ENCODE results near the gene ITGB2.

ITGB2 gene

DNA sequence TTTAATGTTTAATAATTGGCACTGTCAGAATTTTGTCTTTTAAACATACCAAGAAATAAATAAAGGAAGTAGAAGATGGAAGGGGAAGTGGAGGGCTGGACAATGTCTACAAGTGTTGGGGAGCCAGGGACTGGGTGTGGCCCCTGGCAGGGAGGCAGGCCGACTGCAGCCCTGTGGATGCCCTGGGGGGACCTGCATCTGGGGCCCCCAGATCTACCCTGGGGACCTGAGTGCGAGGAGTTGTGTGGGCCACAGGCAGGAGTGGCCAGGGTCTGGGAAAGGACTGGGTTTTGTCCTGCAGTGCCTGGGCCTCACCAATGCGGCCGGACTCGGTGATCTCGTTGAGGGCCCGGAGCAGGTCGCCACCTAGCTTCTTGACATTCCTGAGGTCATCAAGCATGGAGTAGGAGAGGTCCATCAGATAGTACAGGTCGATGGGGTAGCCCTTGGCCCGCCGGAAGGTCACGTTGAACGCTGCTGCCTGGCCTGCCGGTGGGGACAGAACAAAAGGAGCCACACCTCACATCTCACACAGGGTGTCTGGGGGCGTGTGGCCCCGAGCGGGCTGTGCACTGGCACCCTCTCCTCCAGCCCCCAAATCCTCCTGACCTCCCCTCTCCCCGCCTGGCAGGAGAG, 17.5 kb downstream of the ITGB2 start:
- in situ Hi-C loops (cut with MboI; ENCODE audit: low pct_unique_long_range_greater_than_20kb, low sequenced_read_pairs): no loop called here
- DNase-seq: no peak

DNA sequence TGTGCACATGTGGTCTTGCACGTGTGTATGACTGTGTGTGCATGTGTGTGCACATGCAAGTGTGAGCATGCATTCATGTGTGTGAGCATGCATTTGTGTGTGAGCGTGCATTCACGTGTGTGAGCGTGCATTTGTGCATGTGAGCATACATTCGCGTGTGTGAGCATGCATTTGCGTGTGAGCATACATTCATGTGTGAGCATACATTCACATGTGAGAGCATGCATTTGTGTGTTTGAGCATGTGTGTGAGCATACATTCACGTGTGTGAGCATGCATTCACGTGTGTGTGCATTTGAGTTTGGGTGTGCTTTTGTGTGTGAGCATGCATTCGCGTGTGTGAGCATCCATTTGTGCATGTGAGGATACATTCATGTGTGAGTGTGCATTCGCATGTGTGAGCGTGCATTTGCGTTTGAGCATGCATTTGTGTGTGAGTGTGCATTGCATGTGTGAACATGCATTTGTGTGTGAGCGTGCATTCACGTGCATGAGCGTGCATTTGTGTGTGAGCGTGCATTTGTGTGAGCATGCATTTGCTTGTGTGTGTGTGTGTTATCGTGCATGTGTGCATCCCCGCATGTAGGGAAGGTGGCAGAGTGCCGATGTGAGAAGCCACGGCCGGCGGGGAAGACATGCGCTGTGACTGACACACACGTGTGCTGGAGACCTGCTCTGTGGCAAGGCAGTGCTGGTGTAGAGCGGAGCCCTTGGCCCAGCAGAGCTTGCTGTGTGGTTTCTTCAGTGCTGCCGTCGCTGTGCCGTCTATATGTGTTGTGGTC, 18.2 kb downstream of the ITGB2 start:
- in situ Hi-C loops (cut with MboI; ENCODE audit: low pct_unique_long_range_greater_than_20kb, low sequenced_read_pairs): no loop called here

DNA sequence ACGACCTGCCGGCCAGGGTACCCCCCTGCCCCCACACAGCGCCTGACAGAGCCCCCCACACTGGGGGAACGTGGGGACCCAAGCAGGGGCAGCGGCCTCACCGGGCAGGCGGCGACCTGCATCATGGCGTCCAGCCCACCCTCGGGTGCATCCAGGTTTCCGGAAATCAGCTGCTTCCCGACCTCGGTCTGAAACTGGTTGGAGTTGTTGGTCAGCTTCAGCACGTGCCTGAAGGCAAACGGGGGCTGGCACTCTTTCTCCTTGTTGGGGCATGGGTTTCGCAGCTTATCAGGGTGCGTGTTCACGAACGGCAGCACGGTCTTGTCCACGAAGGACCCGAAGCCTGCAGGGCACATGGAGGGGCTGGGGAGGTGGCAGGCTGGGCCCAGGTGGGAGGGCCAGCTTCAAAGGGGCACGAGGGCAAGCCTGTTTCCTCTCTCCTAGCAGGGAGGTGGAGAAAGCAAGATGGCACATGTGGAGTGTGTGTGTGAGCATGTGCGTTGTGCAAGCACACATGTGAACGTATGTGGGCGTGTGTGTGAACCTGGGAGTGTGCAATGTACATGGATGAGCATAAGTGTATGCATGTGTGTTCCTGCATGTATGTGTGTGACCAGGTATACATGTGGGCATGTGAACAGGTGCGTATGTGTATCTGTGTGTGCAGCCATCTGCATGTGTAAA, 19.2 kb downstream of the ITGB2 start:
- in situ Hi-C loops (cut with MboI; ENCODE audit: low pct_unique_long_range_greater_than_20kb, low sequenced_read_pairs): no loop called here
- DNase-seq: no peak

More for the DNA sequence above, 18.2 kb downstream of the ITGB2 start:
- no peak for DNase-seq

DNA sequence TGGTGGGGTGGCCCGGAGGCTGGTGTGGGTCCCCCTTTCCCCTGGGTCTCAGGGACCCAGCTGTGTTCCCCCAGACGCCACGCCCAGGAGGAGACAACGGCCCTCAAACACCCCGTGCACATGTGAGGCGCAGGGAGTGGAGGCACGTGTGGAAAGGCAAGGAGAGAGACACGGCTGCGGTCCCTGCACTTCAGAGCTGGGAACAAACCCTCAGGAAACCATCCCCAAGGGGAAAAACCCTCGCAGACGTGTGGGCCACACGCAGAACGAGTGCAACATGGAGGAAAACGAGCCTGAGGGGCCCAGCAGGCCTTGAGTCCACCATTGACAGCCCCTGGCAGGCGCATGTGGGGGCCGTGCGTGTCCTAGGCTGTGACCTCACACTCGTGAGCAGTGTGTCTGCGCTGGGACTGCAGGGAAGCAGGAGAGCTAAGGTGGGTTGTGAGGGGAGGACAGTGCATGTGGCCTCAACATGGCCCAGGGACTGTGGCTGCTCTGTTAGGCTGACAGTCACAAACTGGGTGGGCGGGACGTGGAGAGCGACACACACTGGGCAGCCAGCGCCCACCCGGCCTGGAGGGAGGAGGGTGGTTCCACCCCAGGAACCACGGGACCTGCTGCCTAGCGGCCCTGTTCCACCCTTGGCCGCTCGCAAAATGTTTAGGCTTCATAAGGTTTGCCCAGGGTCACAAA, 20.0 kb downstream of the ITGB2 start:
- DNase-seq: no peak
- in situ Hi-C loops (cut with MboI; ENCODE audit: low pct_unique_long_range_greater_than_20kb, low sequenced_read_pairs): no loop called here

DNA sequence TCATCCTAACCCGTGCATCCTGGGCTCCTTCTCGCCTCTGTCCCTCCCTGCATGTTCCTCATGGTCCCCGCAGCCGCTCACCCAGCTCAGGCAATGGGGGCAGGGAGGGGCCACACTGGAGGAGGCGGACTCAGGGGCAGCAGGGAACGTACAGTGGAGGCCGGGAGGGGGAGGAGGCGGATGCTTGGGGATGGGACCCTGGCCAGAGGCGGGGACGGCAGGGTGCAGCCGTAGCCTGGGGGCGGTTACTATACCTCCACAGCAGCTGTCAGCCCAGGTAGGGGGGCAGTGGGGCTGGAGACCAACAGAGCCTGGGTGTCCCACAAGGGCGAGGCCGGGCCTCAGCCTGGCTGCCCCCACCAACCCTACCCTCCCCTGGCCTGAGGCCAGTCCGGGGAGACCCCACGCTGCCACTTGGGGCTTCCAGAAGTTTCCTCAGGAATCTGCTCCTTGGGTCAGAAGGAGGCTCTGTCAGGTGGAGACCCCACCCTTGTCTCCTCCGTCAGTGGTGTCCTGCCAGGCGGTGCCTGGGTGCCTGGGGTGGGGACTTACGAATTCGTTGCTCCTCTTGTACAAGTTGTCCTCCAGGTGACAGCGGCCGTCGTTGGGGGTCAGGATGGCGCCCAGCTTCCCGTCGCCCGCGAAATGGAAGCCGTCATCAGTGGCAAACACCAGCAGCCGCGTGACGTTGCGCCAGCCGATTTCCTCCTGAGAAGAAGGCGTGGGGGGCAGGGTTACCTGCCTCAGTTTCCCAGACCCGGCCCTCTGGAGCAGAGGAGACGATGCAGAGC, 20.7 kb downstream of the ITGB2 start:
- in situ Hi-C loops (cut with MboI; ENCODE audit: low pct_unique_long_range_greater_than_20kb, low sequenced_read_pairs): loop anchor here (25.0 kb wide), 1 partner anchor 538 kb away; the partner anchor contains the start of gene TRPM2
- no peak for DNase-seq

DNA sequence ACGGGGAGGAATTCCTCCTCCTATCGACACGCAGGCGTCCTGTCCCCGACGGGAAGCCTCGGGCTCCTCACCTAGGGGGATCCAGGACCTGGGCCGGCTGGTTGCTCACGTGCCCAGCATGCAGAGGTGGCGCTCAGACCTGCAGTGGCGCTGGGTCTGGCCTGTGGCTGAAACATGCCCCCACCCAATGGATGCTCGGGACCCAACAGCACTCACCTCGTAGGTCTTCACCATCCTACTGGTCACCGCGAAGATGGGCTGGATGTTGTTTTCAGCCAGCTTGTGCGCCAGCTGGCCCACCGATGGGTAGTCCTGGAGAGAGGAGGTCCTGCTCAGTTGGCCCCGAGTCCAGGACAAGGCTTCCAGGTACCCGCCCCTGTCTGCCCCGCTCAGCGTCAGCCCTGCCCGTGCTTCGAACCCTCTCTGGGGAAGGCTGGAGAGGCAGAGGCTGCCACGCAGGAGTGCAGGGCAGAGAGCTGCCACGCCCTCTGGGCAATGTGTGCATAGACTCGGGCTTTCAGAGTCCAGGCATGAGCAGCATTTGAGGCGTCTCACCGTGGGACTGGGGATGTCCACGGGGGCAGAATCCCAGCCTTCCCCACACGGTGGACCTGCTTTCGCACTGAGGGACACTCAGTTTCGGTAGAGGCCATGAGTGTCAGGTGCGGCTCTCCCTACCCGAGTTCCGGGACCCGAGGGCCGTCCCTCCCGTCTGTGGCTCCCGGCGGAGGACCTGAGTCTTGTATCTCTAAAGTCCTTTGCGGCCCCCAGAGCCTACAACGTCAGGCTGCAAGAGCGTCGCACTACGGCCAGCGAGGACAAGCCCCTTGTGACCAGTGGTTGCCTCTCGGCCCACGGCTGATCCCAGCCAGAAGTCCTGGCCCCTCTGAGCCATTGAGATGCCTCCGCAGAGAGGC, 21.6 kb downstream of the ITGB2 start:
- in situ Hi-C loops (cut with MboI; ENCODE audit: low pct_unique_long_range_greater_than_20kb, low sequenced_read_pairs): loop anchor here (25.0 kb wide), 1 partner anchor 537 kb away; the partner anchor contains the start of gene TRPM2

DNA sequence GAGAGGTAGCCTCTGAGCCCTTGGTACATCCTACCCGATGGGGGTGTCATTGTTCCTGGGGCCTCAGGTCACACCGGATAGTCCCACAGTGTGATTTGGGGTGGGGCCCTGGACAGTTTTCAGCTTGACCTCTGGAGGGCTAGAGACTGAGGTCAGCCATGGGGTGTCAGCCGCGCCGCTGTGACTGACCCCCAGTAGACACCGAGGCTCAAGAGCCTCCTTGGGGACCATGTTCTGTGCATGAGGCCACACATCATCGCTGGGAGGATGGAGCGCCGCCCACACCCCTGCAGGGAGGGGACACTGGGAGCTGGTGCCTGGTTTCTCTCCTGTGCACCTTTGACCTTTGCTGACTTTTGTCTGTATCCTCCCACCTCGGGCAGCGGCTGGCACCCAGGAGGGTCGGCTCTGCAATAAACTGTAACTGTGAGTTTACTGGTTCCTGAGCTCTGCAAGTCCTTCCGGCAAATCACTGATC, 22.6 kb downstream of the ITGB2 start:
- DNase-seq: no peak
- in situ Hi-C loops (cut with MboI; ENCODE audit: low pct_unique_long_range_greater_than_20kb, low sequenced_read_pairs): loop anchor here (25.0 kb wide), 1 partner anchor 536 kb away; the partner anchor contains the start of gene TRPM2

More for the DNA sequence above, 21.6 kb downstream of the ITGB2 start:
- DNase-seq: no peak

DNA sequence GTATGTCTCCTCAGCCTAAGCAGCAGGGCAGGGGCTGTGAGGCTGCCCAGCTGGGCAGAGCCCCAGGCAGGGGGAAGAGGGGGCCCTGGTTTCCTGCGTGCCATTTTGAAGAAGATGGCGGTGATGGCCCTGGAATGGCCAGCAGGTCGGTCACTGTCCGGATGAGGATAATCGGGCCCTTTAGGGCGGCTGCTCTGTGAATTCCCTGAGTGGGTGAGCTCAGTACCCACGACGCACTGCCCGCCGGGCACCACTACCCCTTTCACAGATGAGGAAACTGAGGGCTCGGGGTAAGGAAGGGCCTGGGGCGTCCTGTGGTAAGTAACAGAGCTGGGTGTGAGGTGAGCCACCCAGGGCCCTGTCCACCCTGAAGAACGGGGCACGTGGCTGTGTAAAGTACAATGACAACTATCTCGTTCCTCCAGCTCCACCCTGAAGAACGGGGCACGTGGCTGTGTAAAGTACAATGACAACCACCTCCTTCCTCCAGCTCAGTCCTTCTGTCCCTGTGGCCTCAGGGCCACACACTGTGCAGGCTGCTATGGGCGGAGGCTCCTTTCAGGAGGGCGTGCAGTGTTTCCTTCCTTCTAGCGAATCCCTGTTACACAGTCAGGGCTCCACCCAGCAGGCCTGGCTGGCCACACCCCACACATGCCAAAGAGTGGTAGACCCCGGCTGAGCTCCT, 23.2 kb downstream of the ITGB2 start:
- in situ Hi-C loops (cut with MboI; ENCODE audit: low pct_unique_long_range_greater_than_20kb, low sequenced_read_pairs): loop anchor here (25.0 kb wide), 1 partner anchor 535 kb away; the partner anchor contains the start of gene TRPM2

DNA sequence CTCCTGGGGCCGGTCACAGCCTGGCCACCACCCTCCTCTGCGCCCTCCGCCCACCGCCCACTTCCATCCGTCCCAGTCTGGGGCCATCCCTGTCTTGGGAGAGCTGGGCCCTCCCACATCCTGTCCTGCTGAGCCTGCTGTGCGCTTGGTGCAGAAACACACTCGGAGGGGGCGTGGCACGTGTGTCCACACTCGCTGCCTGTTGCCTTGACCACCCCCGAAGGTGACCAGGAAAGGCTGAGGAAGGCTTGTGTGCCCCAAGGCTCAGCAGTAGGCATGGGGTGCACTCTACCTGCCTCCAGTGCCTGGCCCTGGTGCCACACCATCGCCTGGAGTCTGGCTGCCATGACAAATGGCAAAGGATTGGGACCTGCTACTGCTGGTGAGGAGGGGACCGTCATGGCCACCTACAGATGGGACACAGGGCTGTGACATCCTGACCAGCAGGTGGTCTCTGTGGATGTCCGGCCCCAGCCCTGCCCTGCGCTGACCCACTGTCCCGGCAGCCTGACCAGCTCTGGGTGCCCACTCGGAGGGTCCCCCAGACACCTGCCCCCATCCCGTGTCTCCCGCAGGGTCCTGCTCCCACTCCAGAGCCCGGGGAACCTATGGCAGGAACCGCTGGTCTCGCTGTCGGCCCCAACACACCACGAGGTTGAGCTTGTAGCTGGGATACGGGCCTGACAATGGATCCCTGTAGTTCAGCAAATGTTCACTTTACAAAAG, 24.0 kb downstream of the ITGB2 start:
- no peak for DNase-seq
- in situ Hi-C loops (cut with MboI; ENCODE audit: low pct_unique_long_range_greater_than_20kb, low sequenced_read_pairs): loop anchor here (25.0 kb wide), 1 partner anchor 534 kb away; the partner anchor contains the start of gene TRPM2

More for the DNA sequence above, 23.2 kb downstream of the ITGB2 start:
- DNase-seq: no peak

DNA sequence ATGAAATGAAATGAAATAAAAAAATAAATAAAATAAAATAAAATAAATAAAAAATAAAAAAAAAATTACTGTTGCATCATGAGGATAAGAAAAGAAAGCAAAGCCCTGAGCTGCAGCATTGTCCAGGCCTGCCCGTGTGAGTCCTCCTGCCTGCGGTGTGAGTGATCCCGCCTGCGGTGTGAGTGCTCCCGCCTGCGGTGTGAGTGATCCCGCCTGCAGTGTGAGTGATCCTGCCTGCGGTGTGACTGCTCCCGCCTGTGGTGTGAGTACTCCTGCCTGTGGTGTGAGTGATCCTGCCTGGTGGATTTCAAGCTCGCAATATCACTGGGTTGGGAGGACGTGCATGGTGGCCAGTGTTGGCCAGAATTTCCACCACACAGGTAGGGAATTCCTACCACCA, 24.8 kb downstream of the ITGB2 start:
- no peak for DNase-seq
- in situ Hi-C loops (cut with MboI; ENCODE audit: low pct_unique_long_range_greater_than_20kb, low sequenced_read_pairs): loop anchor here (25.0 kb wide), 1 partner anchor 534 kb away; the partner anchor contains the start of gene TRPM2

DNA sequence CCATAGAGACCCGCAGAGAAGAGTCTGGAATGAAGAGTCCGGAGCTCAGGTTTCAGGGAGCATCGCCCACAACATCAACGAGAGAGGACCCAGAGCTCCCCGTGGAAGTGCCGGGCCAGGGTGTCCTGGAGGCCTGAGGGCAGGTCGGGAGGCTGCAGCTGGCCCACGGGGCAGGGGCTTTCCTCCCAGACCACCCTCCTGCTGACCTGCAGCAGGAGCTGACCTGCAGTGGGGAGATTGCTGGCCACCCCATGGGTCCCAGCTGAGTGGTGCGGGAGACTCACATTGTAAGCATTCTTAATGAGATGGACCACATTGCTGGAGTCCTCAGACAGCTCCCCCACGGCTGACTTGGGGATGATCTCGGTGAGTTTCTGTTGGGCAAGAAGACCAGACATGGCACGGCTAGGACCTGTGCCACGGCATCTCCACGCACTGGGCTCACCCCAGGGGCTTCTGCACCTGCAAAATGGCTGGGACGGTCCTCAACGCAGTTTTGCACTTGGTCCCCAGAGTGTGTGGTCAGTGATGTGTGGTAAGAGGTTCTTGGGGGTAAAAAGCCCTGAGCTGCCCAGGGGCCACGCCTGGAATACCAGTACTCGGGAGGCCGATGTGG, 25.9 kb downstream of the ITGB2 start:
- in situ Hi-C loops (cut with MboI; ENCODE audit: low pct_unique_long_range_greater_than_20kb, low sequenced_read_pairs): loop anchor here (25.0 kb wide), 1 partner anchor 532 kb away; the partner anchor contains the start of gene TRPM2
- no peak for DNase-seq

DNA sequence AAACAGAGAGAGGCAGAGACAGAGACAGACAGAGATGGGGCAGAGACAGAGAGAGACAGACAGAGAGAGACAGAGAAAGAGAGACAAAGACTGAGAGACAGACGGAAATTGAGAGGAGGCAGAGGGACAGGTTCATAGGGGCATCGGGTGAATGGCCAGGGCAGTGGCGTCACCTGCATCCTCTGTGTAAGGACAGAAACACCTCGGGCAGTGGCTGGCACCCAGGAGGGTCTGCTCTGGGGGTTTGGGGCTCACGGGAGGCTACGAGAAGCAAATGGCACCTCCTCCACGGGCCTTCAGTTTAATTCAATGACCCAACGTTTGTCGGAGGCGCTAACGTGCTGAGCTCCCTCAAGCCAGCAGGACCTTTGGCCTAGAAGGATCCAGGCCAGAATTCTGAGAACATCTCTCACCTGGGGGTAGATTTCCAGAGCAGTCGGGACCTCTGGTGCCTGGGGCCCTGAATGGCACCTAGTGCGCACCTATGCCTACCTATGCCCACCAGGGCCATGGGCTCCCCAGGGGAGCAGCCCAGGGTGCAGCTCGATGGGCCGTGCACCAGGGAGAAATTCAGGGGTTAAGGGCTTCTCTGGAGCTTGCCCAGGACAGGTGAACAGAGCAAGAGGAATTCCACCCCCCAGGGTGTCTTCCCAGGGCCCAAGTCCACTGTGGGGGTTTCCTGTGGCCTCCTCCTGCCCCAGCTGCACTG, 26.6 kb downstream of the ITGB2 start:
- in situ Hi-C loops (cut with MboI; ENCODE audit: low pct_unique_long_range_greater_than_20kb, low sequenced_read_pairs): loop anchor here (25.0 kb wide), 1 partner anchor 532 kb away; the partner anchor contains the start of gene TRPM2
- no peak for DNase-seq

DNA sequence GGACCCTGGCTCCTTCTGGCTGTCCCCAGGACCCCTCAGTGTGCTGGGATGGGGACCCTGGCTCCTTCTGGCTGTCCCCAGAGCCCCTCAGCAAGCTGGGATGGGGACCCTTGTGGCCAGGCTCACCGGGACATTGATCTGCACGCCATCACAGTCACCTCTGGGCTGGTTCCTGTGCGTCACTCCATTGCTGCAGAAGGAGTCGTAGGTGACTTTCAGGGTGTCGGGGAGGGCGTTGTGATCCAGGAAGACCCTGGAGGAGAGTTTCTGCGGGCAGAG, 27.5 kb downstream of the ITGB2 start:
- no peak for DNase-seq
- in situ Hi-C loops (cut with MboI; ENCODE audit: low pct_unique_long_range_greater_than_20kb, low sequenced_read_pairs): loop anchor here (25.0 kb wide), 1 partner anchor 531 kb away; the partner anchor contains the start of gene TRPM2

DNA sequence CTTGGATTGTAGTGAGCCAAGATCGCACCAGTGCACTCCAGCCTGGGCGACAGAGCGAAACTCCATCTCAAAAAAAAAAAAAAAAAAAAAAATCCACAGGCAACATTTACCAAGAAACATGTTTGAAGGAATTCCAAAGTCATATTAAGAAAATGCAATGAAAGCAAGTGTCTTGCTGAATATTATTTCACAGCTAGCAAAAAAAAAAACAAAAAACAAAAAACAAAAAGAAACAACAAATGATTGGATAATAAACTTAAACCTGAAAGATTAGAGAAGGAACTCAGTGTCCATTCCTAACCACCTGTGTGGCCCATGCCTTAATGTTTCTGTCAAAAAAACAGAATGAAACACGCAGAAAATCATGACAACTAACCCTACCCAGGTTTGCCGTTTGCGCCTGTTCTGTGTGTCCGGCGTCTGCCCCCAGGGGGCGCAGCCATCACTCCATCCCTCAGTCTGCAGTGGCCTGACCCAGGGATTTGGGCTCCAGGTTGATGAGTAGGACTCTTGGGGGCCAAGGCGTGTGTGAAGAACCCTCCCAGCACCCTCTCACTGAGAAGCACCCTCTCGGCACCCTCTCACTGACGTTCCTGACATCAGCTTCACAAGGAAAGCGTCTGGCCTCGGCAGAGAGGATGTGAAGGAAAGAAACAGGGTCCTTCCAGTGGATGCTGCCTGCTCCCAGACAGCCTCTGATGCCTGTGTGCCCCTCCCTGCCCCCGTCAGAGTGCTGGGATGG, 28.0 kb downstream of the ITGB2 start:
- in situ Hi-C loops (cut with MboI; ENCODE audit: low pct_unique_long_range_greater_than_20kb, low sequenced_read_pairs): loop anchor here (25.0 kb wide), 1 partner anchor 530 kb away; the partner anchor contains the start of gene TRPM2
- DNase-seq: peak; percentile 75

Measured in KBM-7 (cell line).